ENCODE data around the gene HRCT1. TPM values are rescaled to one million over a fixed set of nuclear protein-coding genes. Genes with fewer than 3 reads are reported as not detected.
A peak's percentile ranks its signal among the peaks of the same experiment; 100 is the strongest.

Gene HRCT1
- total and polyA plus RNA-seq, 2 donors (not counting 3 experiments of a cell fraction or from before 2014, with no cell fraction given), result 1.2 to 7.0 TPM

GRCh38 chr9:35945341-35946018, 39.5 kb downstream of the HRCT1 start:
- POLR2A ChIA-PET, result interaction anchor here (0.6 kb wide), 2 partner anchors 20 to 456 kb away, joined by 4 to 8 read pairs; no protein-coding TSS in a partner anchor
- TF ChIP-seq EZH2 (IDR thresholded peaks at IDR 0.05; ENCODE audit: borderline replicate concordance, low read depth, low read length, severe bottlenecking) (no peak), CTCF (IDR thresholded peaks at IDR 0.05; ENCODE audit: extremely low read depth in 1 of 2, insufficient read depth in 1 of 2, low read depth in 1 of 2, low read length in 2 of 2) (peak; percentile 83 to 85), POLR2AphosphoS5 (IDR thresholded peaks at IDR 0.05; ENCODE audit: insufficient read depth, low read depth, low read length) (peak; percentile 23), FOS (IDR thresholded peaks at IDR 0.05; ENCODE audit: borderline replicate concordance, insufficient read depth, low read length) (no peak), GATA2 (IDR thresholded peaks at IDR 0.05; ENCODE audit: insufficient read depth, insufficient read length, low read depth, low read length) (no peak), JUN (IDR thresholded peaks at IDR 0.05; ENCODE audit: borderline replicate concordance, insufficient read depth, insufficient read length, low read depth) (no peak), POLR2A (IDR thresholded peaks at IDR 0.05; ENCODE audit: low read depth, low read length) (no peak)
- TF ChIP-seq, protein P1, sequence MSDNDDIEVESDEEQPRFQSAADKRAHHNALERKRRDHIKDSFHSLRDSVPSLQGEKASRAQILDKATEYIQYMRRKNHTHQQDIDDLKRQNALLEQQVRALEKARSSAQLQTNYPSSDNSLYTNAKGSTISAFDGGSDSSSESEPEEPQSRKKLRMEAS (IDR thresholded peaks at IDR 0.05; ENCODE audit: insufficient read depth, insufficient read length), result no peak
- Histone ChIP-seq H4K20me1 (replicated peaks; ENCODE audit: control insufficient read depth, extremely low read depth, insufficient read depth, low read length) (no peaks in the 10 kb centered on the region), H2AFZ (ENCODE audit: low read depth, low read length) (peak overlapping the region; percentile 87), H3K4me3 (replicated peaks in 1 of 3; ENCODE audit: insufficient read depth in 1 of 3, low read depth in 1 of 3, low read length in 3 of 3) (peak overlapping the region in 1 of 3 experiments; percentile 33), H3K4me1 (ENCODE audit: control insufficient read depth, extremely low read depth, insufficient read depth, low read length) (peaks cover 22% of the 10 kb centered on the region), H3K27me3 (ENCODE audit: control insufficient read depth in 2 of 2, insufficient read depth in 2 of 2, low read length in 2 of 2) (no peaks in the 10 kb centered on the region), H3K79me2 (ENCODE audit: control insufficient read depth, insufficient read depth, low read length) (no peaks in the 10 kb centered on the region), H3K9me1 (replicated peaks; ENCODE audit: control insufficient read depth, extremely low read depth, insufficient read depth, low read length) (no peaks in the 10 kb centered on the region), H3K9ac (replicated peaks; ENCODE audit: extremely low read depth, insufficient read depth, low read length) (no peak overlapping the region), H3K4me2 (ENCODE audit: insufficient read depth, low read length) (peak overlapping the region; percentile 82), H3K9me3 (replicated peaks; ENCODE audit: control insufficient read depth, insufficient read depth, low read length) (no peaks in the 10 kb centered on the region), H3K27ac (ENCODE audit: insufficient read depth, low read depth, low read length) (peak overlapping the region; percentile 16), H3K36me3 (ENCODE audit: control insufficient read depth in 2 of 2, extremely low read depth in 1 of 2, insufficient read depth in 2 of 2, low read length in 2 of 2) (no peaks in the 10 kb centered on the region)
- BruUV-seq (replicated peaks), result TSS peak; percentile 57
- CTCF ChIA-PET, result interaction anchor here (0.6 to 3.9 kb wide), 33 partner anchors 9 to 223 kb away, joined by 3 to 103 read pairs (median 5); partner anchors contain the start of genes CCIN, HRCT1, NPR2 and RECK
- peak; percentile 83 for FAIRE-seq
- intact Hi-C loops (cut with micrococcal nuclease), result loop anchor here (1.0 to 5.0 kb wide), 5 partner anchors 17 to 155 kb away; partner anchors contain the start of genes FAM221B, NPR2 and TMEM8B
- DNase-seq (ENCODE audit: low read depth, low spot score), result peak; percentile 67
- dilution Hi-C loops (cut with MboI; ENCODE audit: extremely low pct_ligation_motif_present, low sequenced_read_pairs), result no loop called here
